Measurements from ENCODE around the gene PNPLA1.

The PNPLA1 gene

DNA sequence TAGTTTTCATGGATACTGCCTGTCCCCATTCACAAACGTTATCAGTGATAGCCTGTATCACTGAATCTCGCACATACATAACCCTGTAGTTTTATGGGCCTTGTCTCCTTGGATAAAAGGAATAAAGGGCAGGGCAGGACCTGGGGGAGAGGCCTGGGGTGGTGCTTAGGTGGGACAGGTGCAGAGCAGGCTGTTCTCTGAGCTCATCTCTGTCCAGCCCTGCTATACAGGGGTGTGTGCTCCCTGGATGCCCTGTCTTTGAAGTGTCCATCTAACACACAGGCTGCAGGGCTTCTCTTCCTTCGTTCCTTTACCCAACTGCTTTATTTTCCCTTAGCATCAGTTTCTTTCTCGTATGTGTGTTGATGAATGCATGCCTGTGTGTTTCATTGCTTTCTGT lies 46.9 kb upstream of the PNPLA1 start:
- H3K9me3 ChIP-seq (ENCODE audit: low read length) = no peaks in the 10 kb centered on the region
- H3F3A ChIP-seq (ENCODE audit: insufficient read depth, low read length) = no peaks in the 10 kb centered on the region
- H3K9ac ChIP-seq (ENCODE audit: low read length) = no peak overlapping the region
- H4K20me1 ChIP-seq (ENCODE audit: insufficient read depth, low read length) = no peaks in the 10 kb centered on the region
- TF ChIP-seq, protein P1, sequence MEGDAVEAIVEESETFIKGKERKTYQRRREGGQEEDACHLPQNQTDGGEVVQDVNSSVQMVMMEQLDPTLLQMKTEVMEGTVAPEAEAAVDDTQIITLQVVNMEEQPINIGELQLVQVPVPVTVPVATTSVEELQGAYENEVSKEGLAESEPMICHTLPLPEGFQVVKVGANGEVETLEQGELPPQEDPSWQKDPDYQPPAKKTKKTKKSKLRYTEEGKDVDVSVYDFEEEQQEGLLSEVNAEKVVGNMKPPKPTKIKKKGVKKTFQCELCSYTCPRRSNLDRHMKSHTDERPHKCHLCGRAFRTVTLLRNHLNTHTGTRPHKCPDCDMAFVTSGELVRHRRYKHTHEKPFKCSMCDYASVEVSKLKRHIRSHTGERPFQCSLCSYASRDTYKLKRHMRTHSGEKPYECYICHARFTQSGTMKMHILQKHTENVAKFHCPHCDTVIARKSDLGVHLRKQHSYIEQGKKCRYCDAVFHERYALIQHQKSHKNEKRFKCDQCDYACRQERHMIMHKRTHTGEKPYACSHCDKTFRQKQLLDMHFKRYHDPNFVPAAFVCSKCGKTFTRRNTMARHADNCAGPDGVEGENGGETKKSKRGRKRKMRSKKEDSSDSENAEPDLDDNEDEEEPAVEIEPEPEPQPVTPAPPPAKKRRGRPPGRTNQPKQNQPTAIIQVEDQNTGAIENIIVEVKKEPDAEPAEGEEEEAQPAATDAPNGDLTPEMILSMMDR (IDR thresholded peaks at IDR 0.05; ENCODE audit: low read length) = no peak
- TF ChIP-seq EZH2 (IDR thresholded peaks at IDR 0.05; ENCODE audit: borderline replicate concordance, low read length) = no peak
- H3K4me1 ChIP-seq (ENCODE audit: insufficient read depth, low read length, severe bottlenecking) = no peaks in the 10 kb centered on the region
- no peak overlapping the region for H3K4me3 ChIP-seq (ENCODE audit: low read depth, low read length, poor library complexity, severe bottlenecking)
- no peak overlapping the region for H3K4me2 ChIP-seq (ENCODE audit: low read length)
- no peak overlapping the region for H3K27ac ChIP-seq (ENCODE audit: low read depth, low read length, poor library complexity, severe bottlenecking)
- no peaks in the 10 kb centered on the region for H3K27me3 ChIP-seq (ENCODE audit: insufficient read depth, low read length)
- no peaks in the 10 kb centered on the region for H3K9me2 ChIP-seq (ENCODE audit: low read depth, low read length)
- no peak overlapping the region for H2AFZ ChIP-seq (ENCODE audit: low read length)
- H3K79me2 ChIP-seq (ENCODE audit: insufficient read depth, low read length) = no peaks in the 10 kb centered on the region
- peaks cover 41% of the 10 kb centered on the region for H3K36me3 ChIP-seq (ENCODE audit: insufficient read depth, low read length)

DNA sequence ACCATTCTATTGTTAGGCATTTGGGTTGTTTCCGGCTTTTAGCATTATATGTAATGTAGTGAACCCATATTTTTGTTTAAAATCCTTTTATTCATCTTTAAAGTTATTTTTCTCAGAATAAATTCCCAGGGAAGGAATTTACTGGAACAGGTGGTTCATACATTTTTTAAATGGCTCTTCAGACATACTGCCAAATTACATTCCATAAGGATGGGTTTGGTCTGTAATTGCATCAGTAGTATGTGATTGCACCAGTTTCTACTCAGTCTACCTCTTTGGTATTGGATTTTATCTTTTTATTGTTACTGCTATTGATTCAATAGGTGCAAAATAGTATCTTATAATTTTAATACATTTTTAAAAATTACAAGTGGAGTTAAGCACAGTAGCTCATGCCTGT lies 46.2 kb upstream of the PNPLA1 start:
- H3K36me3 ChIP-seq (ENCODE audit: insufficient read depth, low read length) = peaks cover 41% of the 10 kb centered on the region
- H3K79me2 ChIP-seq (ENCODE audit: insufficient read depth, low read length) = no peaks in the 10 kb centered on the region

DNA sequence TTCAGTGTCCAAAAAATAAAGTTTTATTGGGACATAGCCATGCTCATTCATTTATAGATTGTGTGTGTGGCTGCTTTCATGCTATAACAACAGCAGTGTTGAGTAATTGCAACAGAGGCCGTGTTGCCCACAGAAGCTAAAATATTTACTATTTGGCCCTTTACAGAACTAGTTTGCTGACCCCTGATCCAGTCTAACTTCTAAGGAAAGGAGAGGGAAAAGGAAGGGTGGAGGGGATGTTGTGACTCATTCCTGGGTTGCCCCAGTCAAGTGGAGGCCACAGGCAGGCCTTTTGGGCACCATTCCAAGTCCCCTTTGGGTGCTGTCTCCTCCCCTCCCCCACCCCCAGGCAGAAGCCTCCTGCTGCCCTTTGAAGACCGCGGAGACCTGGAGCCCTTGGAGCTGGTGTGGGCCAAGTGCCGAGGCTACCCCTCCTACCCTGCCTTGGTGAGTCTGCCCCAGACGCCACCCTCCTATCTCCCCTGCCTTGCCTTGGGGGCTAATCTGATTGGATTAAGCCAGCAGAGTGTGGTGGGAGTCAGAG lies 44.9 kb upstream of the PNPLA1 start:
- no peaks in the 10 kb centered on the region for H3K4me1 ChIP-seq (ENCODE audit: insufficient read depth, low read length, severe bottlenecking)
- no peak overlapping the region for H2AFZ ChIP-seq (ENCODE audit: low read length)
- H3K4me2 ChIP-seq (ENCODE audit: low read length) = no peak overlapping the region

More for the DNA sequence above, 46.2 kb upstream of the PNPLA1 start:
- Histone ChIP-seq H2AFZ (ENCODE audit: low read length) (no peak overlapping the region), H4K20me1 (ENCODE audit: insufficient read depth, low read length) (no peaks in the 10 kb centered on the region), H3K9me2 (ENCODE audit: low read depth, low read length) (no peaks in the 10 kb centered on the region), H3K9me3 (ENCODE audit: low read length) (no peaks in the 10 kb centered on the region), H3K27me3 (ENCODE audit: insufficient read depth, low read length) (no peaks in the 10 kb centered on the region), H3K27ac (ENCODE audit: low read depth, low read length, poor library complexity, severe bottlenecking) (no peak overlapping the region), H3K4me3 (ENCODE audit: low read depth, low read length, poor library complexity, severe bottlenecking) (no peak overlapping the region), H3K4me2 (ENCODE audit: low read length) (no peak overlapping the region), H3K4me1 (ENCODE audit: insufficient read depth, low read length, severe bottlenecking) (no peaks in the 10 kb centered on the region), H3K9ac (ENCODE audit: low read length) (no peak overlapping the region), H3F3A (ENCODE audit: insufficient read depth, low read length) (no peaks in the 10 kb centered on the region)
- TF ChIP-seq, protein P1 (IDR thresholded peaks at IDR 0.05; ENCODE audit: low read length) = no peak
- no peak for TF ChIP-seq EZH2 (IDR thresholded peaks at IDR 0.05; ENCODE audit: borderline replicate concordance, low read length)

More for the DNA sequence above, 44.9 kb upstream of the PNPLA1 start:
- H3K79me2 ChIP-seq (ENCODE audit: insufficient read depth, low read length) = no peaks in the 10 kb centered on the region
- H3K9me2 ChIP-seq (ENCODE audit: low read depth, low read length) = no peaks in the 10 kb centered on the region
- H3K27me3 ChIP-seq (ENCODE audit: insufficient read depth, low read length) = no peaks in the 10 kb centered on the region
- no peak overlapping the region for H3K27ac ChIP-seq (ENCODE audit: low read depth, low read length, poor library complexity, severe bottlenecking)
- H3K9ac ChIP-seq (ENCODE audit: low read length) = no peak overlapping the region
- H3K4me3 ChIP-seq (ENCODE audit: low read depth, low read length, poor library complexity, severe bottlenecking) = no peak overlapping the region
- peaks cover 31% of the 10 kb centered on the region for H3K36me3 ChIP-seq (ENCODE audit: insufficient read depth, low read length)
- H3K9me3 ChIP-seq (ENCODE audit: low read length) = no peaks in the 10 kb centered on the region
- H3F3A ChIP-seq (ENCODE audit: insufficient read depth, low read length) = no peaks in the 10 kb centered on the region
- no peaks in the 10 kb centered on the region for H4K20me1 ChIP-seq (ENCODE audit: insufficient read depth, low read length)
- TF ChIP-seq EZH2 (IDR thresholded peaks at IDR 0.05; ENCODE audit: borderline replicate concordance, low read length) = no peak
- TF ChIP-seq, protein P1 (IDR thresholded peaks at IDR 0.05; ENCODE audit: low read length) = no peak

Measured in OCI-LY1 (cell line).